Left ventricle myocardium inferior (tissue), 1 donor: ENCODE measurements around the gene MTO1. TPM values are rescaled to one million over a fixed set of nuclear protein-coding genes. Genes with fewer than 3 reads are reported as not detected.
A peak's percentile ranks its signal among the peaks of the same experiment; 100 is the strongest.
"Not testable (repeated sequence)": the region's sequence is repeated elsewhere in the genome, so short reads cannot be mapped to it uniquely, and the experiment has no call there.

Experiments
- DNase-seq: peaks from one replicate; pipeline ENCODE4 v3.0.0-alpha.2; 2020
- H3K27ac ChIP-seq: fragments of 200-600 bp; replicated peaks from 2 replicates; pipeline ENCODE4 v1.8.0; 2021
- H3K27me3 ChIP-seq: fragments of 200-600 bp; 2 replicates; pipeline ENCODE4 v1.8.0; 2021; ENCODE audit warnings: low read depth
- H3K36me3 ChIP-seq: fragments of 200-600 bp; 2 replicates; pipeline ENCODE4 v1.8.0; 2021
- H3K4me1 ChIP-seq: fragments of 200-600 bp; 2 replicates; pipeline ENCODE4 v1.8.0; 2021
- H3K4me3 ChIP-seq: fragments of 200-600 bp; 2 replicates; pipeline ENCODE4 v1.8.0; 2021; ENCODE audit warnings: mild to moderate bottlenecking, moderate library complexity
- H3K9me3 ChIP-seq: fragments of 200-600 bp; replicated peaks from 2 replicates; pipeline ENCODE4 v1.8.0; 2021
- CTCF ChIP-seq: fragments of 200-600 bp; IDR thresholded peaks from 2 replicates; pipeline ENCODE4 v1.8.0; 2021; ENCODE audit warnings: antibody characterized with exemption, mild to moderate bottlenecking, borderline replicate concordance
- intact Hi-C: fragments of 100-400 bp; cut with micrococcal nuclease; formaldehyde crosslinking; loops from one replicate; pipeline ENCODE4 v1.11.0; 2022
- total RNA-seq: library from RNA; stranded (reverse); fragmentation: NEBNext Ultra II Directional; extraction: Animal tissue kit (Norgen Biotek cat#: 25700); gene quantifications from one replicate; pipeline ENCODE4 v1.2.1, GENCODE V29; 2021
- donor health status: DM: no; HTN: yes; CAD: no; lungs with severe emphysema.

The MTO1 gene
- total RNA-seq, 1 donor from 2014 or later: 30.4 TPM

- Histone ChIP-seq H3K36me3 (peaks cover 36% of the 10 kb centered on the region), H3K4me1 (no peaks in the 10 kb centered on the region), H3K9me3 (no peaks in the 10 kb centered on the region), H3K4me3 (no peak overlapping the region), H3K27me3 (no peaks in the 10 kb centered on the region), H3K27ac (no peak overlapping the region)
- intact Hi-C loops: no loop called here
- TF ChIP-seq CTCF: no peak
- DNase-seq: no peak
These were observed 18.0 kb upstream of the MTO1 start for GRCh38 chr6:73443555-73443954.

GRCh38 chr6:73451223-73452106 lies 10.1 kb upstream of the MTO1 start:
- intact Hi-C loops: no loop called here
- peak overlapping the region; percentile 93 for H3K4me3 ChIP-seq
- peaks cover 29% of the 10 kb centered on the region for H3K4me1 ChIP-seq
- no peaks in the 10 kb centered on the region for H3K36me3 ChIP-seq
- H3K27ac ChIP-seq: peak overlapping the region; percentile 89
- no peaks in the 10 kb centered on the region for H3K9me3 ChIP-seq
- TF ChIP-seq CTCF: no peak
- H3K27me3 ChIP-seq: peaks cover 33% of the 10 kb centered on the region
- peak; percentile 32 for DNase-seq

- H3K9me3 ChIP-seq: no peaks in the 10 kb centered on the region
- peak within 1 kb of the TSS; percentile 93 for H3K4me3 ChIP-seq
- DNase-seq: peak; percentile 80
- H3K36me3 ChIP-seq: no peaks in the 10 kb centered on the region
- peaks cover 33% of the 10 kb centered on the region for H3K27me3 ChIP-seq
- H3K4me1 ChIP-seq: peaks cover 29% of the 10 kb centered on the region
- no peak for TF ChIP-seq CTCF
- intact Hi-C loops: no loop called here
- peak within 1 kb of the TSS; percentile 89 for H3K27ac ChIP-seq
These were observed 9.5 kb upstream of the MTO1 start, which contains the start of gene CGAS for GRCh38 chr6:73452107-73452461. Gene CGAS, minus strand, starts transcription at chr6:73452297. Its CDS starts 116 bp downstream, at chr6:73452181.

GRCh38 chr6:73455865-73456629 lies 5.5 kb upstream of the MTO1 start:
- intact Hi-C loops: no loop called here
- no peak overlapping the region for H3K4me3 ChIP-seq
- H3K9me3 ChIP-seq: no peaks in the 10 kb centered on the region
- peaks cover 18% of the 10 kb centered on the region for H3K27me3 ChIP-seq
- peaks cover 23% of the 10 kb centered on the region for H3K4me1 ChIP-seq
- no peak for TF ChIP-seq CTCF
- H3K36me3 ChIP-seq: no peaks in the 10 kb centered on the region
- H3K27ac ChIP-seq: no peak overlapping the region
- DNase-seq: no peak

- H3K9me3 ChIP-seq, DNase-seq, intact Hi-C loops, H3K36me3 ChIP-seq, H3K27me3 ChIP-seq, H3K27ac ChIP-seq, H3K4me3 ChIP-seq: not testable (repeated sequence)
- peaks cover 36% of the 10 kb centered on the region for H3K4me1 ChIP-seq
These were observed 2.1 kb upstream of the MTO1 start for GRCh38 chr6:73459474-73459873.
